ENCODE data around the gene ATF6B. TPM values are rescaled to one million over a fixed set of nuclear protein-coding genes. Genes with fewer than 3 reads are reported as not detected.
A peak's percentile ranks its signal among the peaks of the same experiment; 100 is the strongest.

The ATF6B gene
- total RNA-seq, 1 experiment from 2014 or later, result 45.3 TPM

DNA sequence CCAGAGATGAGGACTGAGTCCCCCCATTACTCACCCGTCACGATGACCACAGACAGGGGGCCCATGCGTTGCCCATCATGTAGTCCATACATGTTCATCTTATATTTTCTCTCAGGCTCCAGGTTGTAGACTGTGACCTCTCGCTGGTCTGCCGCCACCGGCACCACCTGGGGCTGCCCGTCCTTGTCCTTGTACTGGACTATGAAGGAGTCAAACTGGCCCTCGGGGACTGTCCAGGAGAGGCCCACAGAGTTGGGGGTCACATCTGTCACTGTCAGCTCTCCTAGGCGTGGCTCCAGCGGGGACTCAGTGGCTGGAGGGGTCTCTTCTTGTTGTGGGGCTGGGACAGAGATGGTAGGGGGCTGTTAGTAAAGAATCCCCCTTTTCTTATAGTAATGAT, 54.4 kb downstream of the ATF6B start:
- H3K27me3 Mint-ChIP-seq (ENCODE audit: low read depth), result peaks cover 5% of the 10 kb centered on the region
- no peak overlapping the region for H4K91ac ChIP-seq (ENCODE audit: insufficient read length, low read depth, low read length)
- no peaks in the 10 kb centered on the region; a peak in 1 of 7 replicates for H3K36me3 Mint-ChIP-seq (ENCODE audit: insufficient read depth in 1 of 3, low read depth in 3 of 3)
- H2AK5ac ChIP-seq (ENCODE audit: insufficient read length, low read length), result no peak overlapping the region
- H3K79me2 ChIP-seq (ENCODE audit: insufficient read depth, low read length), result no peaks in the 10 kb centered on the region
- no peak overlapping the region for H4K5ac ChIP-seq (ENCODE audit: insufficient read length, low read depth, low read length)
- H2BK15ac ChIP-seq (ENCODE audit: low read depth, low read length), result no peak overlapping the region
- H2BK12ac ChIP-seq (ENCODE audit: insufficient read length, low read depth, low read length), result no peak overlapping the region
- no peaks in the 10 kb centered on the region for H3K27me3 ChIP-seq (ENCODE audit: insufficient read depth, low read length)
- H3K27ac Mint-ChIP-seq, result peak overlapping the region in 2 of 3 experiments; percentile 44 to 95; a peak in 1 of 7 replicates
- H3K9me3 ChIP-seq (ENCODE audit: control insufficient read depth, low read depth, low read length), result no peaks in the 10 kb centered on the region
- peak overlapping the region; percentile 44; the same call in 1 of the 2 replicates for H3K14ac ChIP-seq (ENCODE audit: insufficient read depth, low read length)
- no peak overlapping the region for H4K8ac ChIP-seq (replicated peaks; ENCODE audit: insufficient read length, low read depth, low read length)
- no peaks in the 10 kb centered on the region for H3K9me3 Mint-ChIP-seq
- no peak overlapping the region for H3K23ac ChIP-seq (ENCODE audit: insufficient read length, low read depth, low read length)
- no peak overlapping the region for H3K4ac ChIP-seq (ENCODE audit: low read depth, low read length)
- no peak overlapping the region for H3K4me3 Mint-ChIP-seq
- H2BK5ac ChIP-seq (ENCODE audit: insufficient read length, low read length), result no peak overlapping the region
- DNase-seq, result no peak
- no peak overlapping the region for H3K56ac ChIP-seq (ENCODE audit: insufficient read length, low read depth, low read length)
- H3T11ph ChIP-seq (ENCODE audit: low read length), result no peak overlapping the region
- no peaks in the 10 kb centered on the region for H3K79me1 ChIP-seq (ENCODE audit: insufficient read depth, low read depth, low read length, poor library complexity, severe bottlenecking)
- H3K4me1 ChIP-seq (ENCODE audit: insufficient read depth, low read length), result no peaks in the 10 kb centered on the region
- no peak overlapping the region for H2AFZ ChIP-seq (ENCODE audit: low read length)
- H3K4me1 Mint-ChIP-seq, result peaks cover 24 to 29% of the 10 kb centered on the region in 2 experiments
- TF ChIP-seq, protein P1, sequence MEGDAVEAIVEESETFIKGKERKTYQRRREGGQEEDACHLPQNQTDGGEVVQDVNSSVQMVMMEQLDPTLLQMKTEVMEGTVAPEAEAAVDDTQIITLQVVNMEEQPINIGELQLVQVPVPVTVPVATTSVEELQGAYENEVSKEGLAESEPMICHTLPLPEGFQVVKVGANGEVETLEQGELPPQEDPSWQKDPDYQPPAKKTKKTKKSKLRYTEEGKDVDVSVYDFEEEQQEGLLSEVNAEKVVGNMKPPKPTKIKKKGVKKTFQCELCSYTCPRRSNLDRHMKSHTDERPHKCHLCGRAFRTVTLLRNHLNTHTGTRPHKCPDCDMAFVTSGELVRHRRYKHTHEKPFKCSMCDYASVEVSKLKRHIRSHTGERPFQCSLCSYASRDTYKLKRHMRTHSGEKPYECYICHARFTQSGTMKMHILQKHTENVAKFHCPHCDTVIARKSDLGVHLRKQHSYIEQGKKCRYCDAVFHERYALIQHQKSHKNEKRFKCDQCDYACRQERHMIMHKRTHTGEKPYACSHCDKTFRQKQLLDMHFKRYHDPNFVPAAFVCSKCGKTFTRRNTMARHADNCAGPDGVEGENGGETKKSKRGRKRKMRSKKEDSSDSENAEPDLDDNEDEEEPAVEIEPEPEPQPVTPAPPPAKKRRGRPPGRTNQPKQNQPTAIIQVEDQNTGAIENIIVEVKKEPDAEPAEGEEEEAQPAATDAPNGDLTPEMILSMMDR (conservative IDR thresholded peaks at IDR 0.05), result no peak
- WGBS (ENCODE audit: extremely low coverage, insufficient read length, low lambda C conversion rate), result no CpG with 5 or more reads among the region's 10 CpGs
- no peak overlapping the region for H2BK20ac ChIP-seq (ENCODE audit: low read depth, low read length, poor library complexity, severe bottlenecking)
- H2BK120ac ChIP-seq (ENCODE audit: low read depth, low read length, poor library complexity, severe bottlenecking), result no peak overlapping the region
- H3K18ac ChIP-seq (ENCODE audit: insufficient read length, low read depth, low read length), result no peak overlapping the region
- no peak overlapping the region for H3K27ac ChIP-seq (ENCODE audit: insufficient read length, low read depth, low read length)
- no peak overlapping the region for H3K9ac ChIP-seq (ENCODE audit: extremely low read depth, insufficient read length, low read length)
- H4K20me1 ChIP-seq (ENCODE audit: control insufficient read depth, insufficient read depth, insufficient read length), result no peaks in the 10 kb centered on the region
- H3K23me2 ChIP-seq (ENCODE audit: insufficient read length, low read depth, low read length, poor library complexity, severe bottlenecking), result no peaks in the 10 kb centered on the region
- H3K4me2 ChIP-seq (ENCODE audit: insufficient read depth, insufficient read length, low read length), result no peak overlapping the region

All from H9 (cell line).